ENCODE data around the gene CCDC51.

DNA sequence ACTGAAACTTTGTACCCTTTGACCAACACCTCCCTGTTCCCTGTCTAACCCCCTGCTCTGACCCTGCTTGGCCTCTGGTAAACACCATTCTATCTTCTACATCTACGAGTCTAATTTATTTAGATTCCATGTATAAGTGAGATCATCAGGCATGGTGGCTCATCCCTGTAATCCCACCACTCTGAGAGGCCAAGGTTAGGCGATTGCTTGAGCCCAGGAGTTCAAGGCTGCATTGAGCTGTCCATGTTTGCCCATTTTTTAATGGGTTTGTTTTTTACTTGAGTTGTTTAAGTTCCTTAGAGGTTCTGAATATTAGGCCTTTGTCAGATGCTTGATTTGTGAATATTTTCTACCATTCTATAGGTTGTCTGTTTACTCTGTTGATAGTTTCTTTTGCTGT is 51.0 kb downstream of the CCDC51 start:
- TF ChIP-seq DNMT1 (CRISPR knock-in tag; IDR thresholded peaks at IDR 0.05) (no peak), ZNF782 (CRISPR knock-in tag; IDR thresholded peaks at IDR 0.05; ENCODE audit: borderline replicate concordance) (no peak), SMARCC2 (IDR thresholded peaks at IDR 0.05) (no peak), RXRA (CRISPR knock-in tag; IDR thresholded peaks at IDR 0.05) (no peak), ZNF687 (CRISPR knock-in tag; IDR thresholded peaks at IDR 0.05) (no peak), CTCF (CRISPR knock-in tag; IDR thresholded peaks at IDR 0.05) (no peak), KLF9 (CRISPR knock-in tag; IDR thresholded peaks at IDR 0.05; ENCODE audit: low read depth) (no peak), ZNF530 (CRISPR knock-in tag; IDR thresholded peaks at IDR 0.05; ENCODE audit: low read depth) (no peak)

Data from HepG2 (cell line).